ENCODE results near the gene TAGLN2. TPM values are rescaled to one million over a fixed set of nuclear protein-coding genes. Genes with fewer than 3 reads are reported as not detected.

The TAGLN2 gene
- total and polyA plus RNA-seq, 10 of the 15 experiments (the other 5 are each of a cell fraction or from before 2014, with no cell fraction given): 155 to 611 (median 363) TPM

- TF ChIP-seq CTCF (IDR thresholded peaks at IDR 0.05 in 2 of 3, conservative IDR thresholded peaks at IDR 0.05 in 1 of 3; ENCODE audit: control insufficient read depth in 2 of 3, extremely low read depth in 1 of 3, insufficient read depth in 1 of 3, low read depth in 3 of 3, low read length in 3 of 3): peak; percentile 98; a peak in 5 of 6 replicates
These were observed 11.1 kb upstream of the TAGLN2 start (continued) for GRCh38 chr1:159936273-159936904.

- no peak overlapping the region for H3K27ac ChIP-seq (ENCODE audit: control insufficient read depth, insufficient read depth)
- ChIA-PET SMC1A (ENCODE audit: uncharacterized antibody, unreplicated experiment) (interaction anchor here (1.3 to 9.2 kb wide), 4 partner anchors 35 to 71 kb away, joined by 4 to 122 read pairs (median 5); no protein-coding TSS in a partner anchor), CTCF (interaction anchor here (0.6 to 22.4 kb wide), 11 partner anchors 11 to 142 kb away, joined by 3 to 422 read pairs (median 3); partner anchors contain the start of gene TAGLN2), POLR2A (interaction anchor here (3.9 kb wide), 1 partner anchor 13 kb away, joined by 23 read pairs; the partner anchor contains the start of gene TAGLN2), RAD21 (ENCODE audit: unreplicated experiment) (interaction anchor here (0.8 to 12.4 kb wide), 5 partner anchors 14 to 72 kb away, joined by 3 to 113 read pairs (median 6); no protein-coding TSS in a partner anchor)
- no peak for DNase-seq (ENCODE audit: low read depth, low spot score)
- no peak overlapping the region for H3K4me2 ChIP-seq (ENCODE audit: control insufficient read depth, insufficient read depth)
- no peaks in the 10 kb centered on the region for H3K9me3 ChIP-seq (replicated peaks; ENCODE audit: control insufficient read depth, insufficient read depth, low read length)
- H3K36me3 ChIP-seq (ENCODE audit: control insufficient read depth in 2 of 2, insufficient read depth in 2 of 2, low read length in 1 of 2): no peaks in the 10 kb centered on the region
- H3K9ac ChIP-seq (ENCODE audit: control insufficient read depth, insufficient read depth, low read length): no peak overlapping the region
- H2AFZ ChIP-seq (ENCODE audit: control insufficient read depth, low read depth, low read length): no peak overlapping the region
- intact Hi-C loops (cut with micrococcal nuclease; ENCODE audit: unreplicated experiment) (loop anchor here (1.0 to 2.0 kb wide), 2 partner anchors 71 to 149 kb away; no protein-coding TSS in a partner anchor), in situ Hi-C loops (cut with MboI) (loop anchor here (5.0 kb wide), 1 partner anchor 72 kb away; no protein-coding TSS in a partner anchor)
- BruUV-seq (replicated peaks): no TSS peak
- FAIRE-seq: no peak
- TF ChIP-seq IKZF2 (IDR thresholded peaks at IDR 0.05) (peak in 1 of 2 experiments; percentile 48; a peak in 1 of 4 replicates), HDGF (IDR thresholded peaks at IDR 0.05) (no peak), SPI1 (IDR thresholded peaks at IDR 0.05; ENCODE audit: borderline replicate concordance, insufficient read depth, low read depth, low read length) (peak; percentile 72; the same call in 1 of the 2 replicates), MYC (IDR thresholded peaks at IDR 0.05; ENCODE audit: insufficient read depth, insufficient read length, insufficient replicate concordance, low read length, severe bottlenecking) (no peak), ZNF687 (IDR thresholded peaks at IDR 0.05) (no peak), DPF2 (IDR thresholded peaks at IDR 0.05) (0 out of 2 replicates have a peak, but pooled peaks have one; percentile 19), REST (IDR thresholded peaks at IDR 0.05; ENCODE audit: low read depth, low read length) (peak; percentile 93)
- no peaks in the 10 kb centered on the region for H3K79me2 ChIP-seq (ENCODE audit: control insufficient read depth, insufficient read depth, low read length)
- peaks cover 23% of the 10 kb centered on the region for H3K4me1 ChIP-seq (ENCODE audit: control insufficient read depth, insufficient read depth, low read length)
- peak; percentile 13; the same call in 2 of the 3 replicates for ATAC-seq
- H3K27me3 ChIP-seq (replicated peaks in 1 of 2; ENCODE audit: control insufficient read depth in 2 of 2, insufficient read depth in 2 of 2, low read length in 1 of 2): 0 out of 4 replicates have a peak, but pooled peaks cover 0 to 2% of the 10 kb centered on the region in 2 experiments
- no peak overlapping the region for H3K4me3 ChIP-seq
- no peaks in the 10 kb centered on the region for H4K20me1 ChIP-seq (ENCODE audit: control insufficient read depth, insufficient read depth)
- 27% methylated on average over 4 of the region's 4 CpGs for WGBS (ENCODE audit: insufficient coverage, insufficient replicate concordance, low lambda C conversion rate, missing lambda C conversion rate)
These were observed 10.5 kb upstream of the TAGLN2 start for GRCh38 chr1:159935719-159936272.

Measured in GM12878 (cell line).